HG03432 (cell line): ENCODE results near the gene KRT33B.
"Not testable (repeated sequence)": the region's sequence is repeated elsewhere in the genome, so short reads cannot be mapped to it uniquely, and the experiment has no call there.

ENCODE experiments used
- ATAC-seq: cut with Tn5 transposase; IDR thresholded peaks from one replicate; pipeline ENCODE4 v1.9.1; 2021; ENCODE audit warnings: mild to moderate bottlenecking, moderate library complexity; ENCODE audit not compliant: unreplicated experiment

The KRT33B gene

GRCh38 chr17:41394254-41394996 is 24.8 kb upstream of the KRT33B start:
- no peak for ATAC-seq

- no peak for ATAC-seq
These were observed 24.2 kb upstream of the KRT33B start for GRCh38 chr17:41393826-41394225.

GRCh38 chr17:41393294-41393693 is 23.7 kb upstream of the KRT33B start:
- ATAC-seq = no peak

GRCh38 chr17:41392278-41392677 is 22.7 kb upstream of the KRT33B start:
- ATAC-seq = no peak

GRCh38 chr17:41391535-41391934 is 21.9 kb upstream of the KRT33B start:
- ATAC-seq = no peak

- ATAC-seq = no peak
These were observed 20.9 kb upstream of the KRT33B start for GRCh38 chr17:41390411-41390938.

GRCh38 chr17:41387670-41388069 is 18.1 kb upstream of the KRT33B start:
- no peak for ATAC-seq

- ATAC-seq = no peak
These were observed 16.6 kb upstream of the KRT33B start for GRCh38 chr17:41386227-41386626.

GRCh38 chr17:41383690-41384089 is 14.1 kb upstream of the KRT33B start:
- ATAC-seq = no peak

- ATAC-seq = no peak
These were observed 12.8 kb upstream of the KRT33B start for GRCh38 chr17:41382394-41382793.

GRCh38 chr17:41381943-41382342 is 12.3 kb upstream of the KRT33B start, which contains the start of gene KRT34:
TSS of gene KRT34 (minus strand) at chr17:41382306. CDS start at chr17:41382246, 60 bp downstream.
- ATAC-seq = not testable (repeated sequence)

GRCh38 chr17:41380091-41380490 is 10.5 kb upstream of the KRT33B start:
- not testable (repeated sequence) for ATAC-seq

- no peak for ATAC-seq
These were observed 7.9 kb upstream of the KRT33B start for GRCh38 chr17:41377546-41377945.

GRCh38 chr17:41369023-41369422 is 590 bp downstream of the KRT33B start:
- ATAC-seq = no peak

GRCh38 chr17:41367426-41368075 is 2.1 kb downstream of the KRT33B start:
- no peak for ATAC-seq

- ATAC-seq = no peak
These were observed 3.5 kb downstream of the KRT33B start for GRCh38 chr17:41366070-41366469.

GRCh38 chr17:41363881-41364280 is 5.7 kb downstream of the KRT33B start:
- no peak for ATAC-seq

- no peak for ATAC-seq
These were observed 9.2 kb downstream of the KRT33B start for GRCh38 chr17:41360296-41360995.

- no peak for ATAC-seq
These were observed 15.1 kb downstream of the KRT33B start for GRCh38 chr17:41354536-41354935.

- no peak for ATAC-seq
These were observed 16.8 kb downstream of the KRT33B start for GRCh38 chr17:41352597-41353366.

- ATAC-seq = no peak
These were observed 18.4 kb downstream of the KRT33B start for GRCh38 chr17:41351177-41351576.
